Peyer's patch (tissue), 4 donors: ENCODE results near the gene LRGUK.

Experiments
- CTCF ChIP-seq, 6 experiments: fragments of 450-650 bp in 4 of 6; fragments of 200-600 bp in 2 of 6; sonication (generic) in 1 of 6; IDR thresholded peaks; one replicate each; pipeline ENCODE4 v1.5.1; 2017 to 2019; ENCODE audit warnings: antibody characterized with exemption in 6 of 6, mild to moderate bottlenecking in 3 of 6, moderate library complexity in 1 of 6
- POLR2A ChIP-seq, 2 donors: fragments of 450-650 bp; IDR thresholded peaks; one replicate each; pipeline ENCODE4 v1.5.1; 2017; ENCODE audit warnings: antibody characterized with exemption in 2 of 2, mild to moderate bottlenecking in 2 of 2, moderate library complexity in 2 of 2

GRCh38 chr7:134084488-134085144 is 42.5 kb upstream of the LRGUK start:
- TF ChIP-seq CTCF (IDR thresholded peaks at IDR 0.05) (no peak), POLR2A (IDR thresholded peaks at IDR 0.05) (no peak)
